GM12872 (cell line): ENCODE measurements around the gene CD93.

Source experiments
- CTCF ChIP-seq: IDR thresholded peaks from 3 replicates; pipeline ENCODE4 v1.5.1; 2011; ENCODE audit warnings: low read depth, mild to moderate bottlenecking, low read length, moderate library complexity; ENCODE audit not compliant: insufficient read depth

The CD93 gene

GRCh38 chr20:23092384-23092756 lies 6.2 kb upstream of the CD93 start:
- TF ChIP-seq CTCF, result no peak

GRCh38 chr20:23091721-23092383 lies 5.7 kb upstream of the CD93 start:
- no peak for TF ChIP-seq CTCF

- no peak for TF ChIP-seq CTCF
Measured at GRCh38 chr20:23090878-23091277, 4.8 kb upstream of the CD93 start.

- no peak for TF ChIP-seq CTCF
Measured at GRCh38 chr20:23090147-23090546, 4.0 kb upstream of the CD93 start.

GRCh38 chr20:23088866-23089265 lies 2.7 kb upstream of the CD93 start:
- no peak for TF ChIP-seq CTCF

- TF ChIP-seq CTCF, result no peak
Measured at GRCh38 chr20:23087587-23088251, 1.6 kb upstream of the CD93 start.

GRCh38 chr20:23086931-23087411 lies 847 bp upstream of the CD93 start:
- TF ChIP-seq CTCF, result no peak
